GM12872 (cell line): ENCODE data around the gene LIPC.

Experiments
- TF ChIP-seq, protein P1 (sequence below): IDR thresholded peaks from 3 replicates; pipeline ENCODE4 v1.5.1; 2011; ENCODE audit warnings: low read depth, mild to moderate bottlenecking, low read length, moderate library complexity; ENCODE audit not compliant: insufficient read depth

Gene LIPC

DNA sequence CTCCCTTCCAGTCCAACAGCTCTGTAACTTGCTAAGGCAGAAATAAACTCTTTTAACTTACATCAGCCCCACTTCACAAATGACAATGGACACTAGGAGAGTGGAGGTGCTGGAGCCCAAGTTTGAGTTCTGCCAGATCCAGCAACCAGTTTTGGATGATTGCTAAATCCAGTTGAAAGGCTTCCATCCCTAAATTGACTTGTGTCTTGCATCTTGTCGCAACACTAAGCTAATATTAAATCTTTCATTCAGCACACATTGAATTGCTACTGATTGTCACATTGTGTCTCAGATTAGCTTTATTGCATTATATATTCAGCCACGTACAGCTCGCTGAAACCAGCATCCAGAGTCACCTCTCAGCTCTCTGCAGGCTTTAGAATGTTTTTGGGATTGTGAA, 41.7 kb upstream of the LIPC start:
- TF ChIP-seq, protein P1, sequence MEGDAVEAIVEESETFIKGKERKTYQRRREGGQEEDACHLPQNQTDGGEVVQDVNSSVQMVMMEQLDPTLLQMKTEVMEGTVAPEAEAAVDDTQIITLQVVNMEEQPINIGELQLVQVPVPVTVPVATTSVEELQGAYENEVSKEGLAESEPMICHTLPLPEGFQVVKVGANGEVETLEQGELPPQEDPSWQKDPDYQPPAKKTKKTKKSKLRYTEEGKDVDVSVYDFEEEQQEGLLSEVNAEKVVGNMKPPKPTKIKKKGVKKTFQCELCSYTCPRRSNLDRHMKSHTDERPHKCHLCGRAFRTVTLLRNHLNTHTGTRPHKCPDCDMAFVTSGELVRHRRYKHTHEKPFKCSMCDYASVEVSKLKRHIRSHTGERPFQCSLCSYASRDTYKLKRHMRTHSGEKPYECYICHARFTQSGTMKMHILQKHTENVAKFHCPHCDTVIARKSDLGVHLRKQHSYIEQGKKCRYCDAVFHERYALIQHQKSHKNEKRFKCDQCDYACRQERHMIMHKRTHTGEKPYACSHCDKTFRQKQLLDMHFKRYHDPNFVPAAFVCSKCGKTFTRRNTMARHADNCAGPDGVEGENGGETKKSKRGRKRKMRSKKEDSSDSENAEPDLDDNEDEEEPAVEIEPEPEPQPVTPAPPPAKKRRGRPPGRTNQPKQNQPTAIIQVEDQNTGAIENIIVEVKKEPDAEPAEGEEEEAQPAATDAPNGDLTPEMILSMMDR: no peak

DNA sequence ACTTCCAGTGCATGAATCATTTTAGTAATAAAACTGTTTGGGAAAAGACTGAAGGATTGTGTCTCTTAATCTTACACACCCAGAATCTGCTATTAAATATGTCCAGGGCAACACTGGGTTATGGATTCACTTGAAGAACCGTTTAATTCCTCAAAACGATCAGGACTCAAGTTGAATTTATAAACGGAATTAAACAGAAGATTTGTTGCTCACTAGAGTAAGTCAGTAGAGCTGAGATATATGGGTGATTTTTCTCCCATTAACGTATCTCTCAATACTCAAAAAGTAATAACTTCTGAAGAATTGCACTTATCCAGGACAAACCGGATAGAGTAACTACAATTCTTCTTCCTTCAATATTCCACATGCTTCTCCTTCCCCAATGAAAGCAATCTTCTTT, 41.1 kb upstream of the LIPC start:
- TF ChIP-seq, protein P1: no peak

DNA sequence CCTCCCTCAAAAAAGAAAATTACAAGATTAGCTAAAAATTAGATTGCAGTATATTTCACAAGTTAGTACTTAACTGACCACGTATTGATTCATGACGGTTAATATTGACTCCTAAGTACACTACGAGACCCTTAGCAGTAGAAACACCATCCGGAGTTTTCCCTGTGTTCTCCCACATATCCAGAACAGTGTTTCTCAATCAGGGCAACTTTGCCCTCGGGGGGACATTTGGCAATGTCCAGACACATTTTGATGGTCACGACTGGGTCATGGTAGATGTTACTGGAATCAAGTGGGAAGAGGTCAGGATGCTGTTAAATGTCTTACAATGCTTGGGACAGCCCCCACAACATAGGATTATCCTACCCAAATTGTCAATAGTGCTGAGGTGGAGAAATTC, 40.7 kb upstream of the LIPC start:
- TF ChIP-seq, protein P1: no peak

DNA sequence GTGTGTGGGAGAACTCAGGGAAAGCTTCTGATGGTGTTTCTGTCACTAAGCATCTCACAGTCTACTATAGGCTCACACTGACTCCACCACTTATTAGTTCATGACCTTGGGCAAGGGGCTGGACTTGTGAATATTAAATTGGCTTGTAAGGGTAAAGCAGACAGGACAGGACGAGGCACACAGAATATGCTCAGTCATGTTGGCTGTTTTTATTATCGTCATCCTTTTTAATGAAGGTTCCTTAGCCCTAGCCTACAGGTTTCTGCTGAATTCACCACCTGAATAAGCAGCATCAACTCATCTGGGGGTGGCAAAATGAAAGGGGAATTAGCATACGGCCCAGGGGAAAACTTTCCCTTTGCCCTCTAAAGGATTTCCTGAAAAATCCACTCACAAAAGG, 39.6 kb upstream of the LIPC start:
- TF ChIP-seq, protein P1: no peak

DNA sequence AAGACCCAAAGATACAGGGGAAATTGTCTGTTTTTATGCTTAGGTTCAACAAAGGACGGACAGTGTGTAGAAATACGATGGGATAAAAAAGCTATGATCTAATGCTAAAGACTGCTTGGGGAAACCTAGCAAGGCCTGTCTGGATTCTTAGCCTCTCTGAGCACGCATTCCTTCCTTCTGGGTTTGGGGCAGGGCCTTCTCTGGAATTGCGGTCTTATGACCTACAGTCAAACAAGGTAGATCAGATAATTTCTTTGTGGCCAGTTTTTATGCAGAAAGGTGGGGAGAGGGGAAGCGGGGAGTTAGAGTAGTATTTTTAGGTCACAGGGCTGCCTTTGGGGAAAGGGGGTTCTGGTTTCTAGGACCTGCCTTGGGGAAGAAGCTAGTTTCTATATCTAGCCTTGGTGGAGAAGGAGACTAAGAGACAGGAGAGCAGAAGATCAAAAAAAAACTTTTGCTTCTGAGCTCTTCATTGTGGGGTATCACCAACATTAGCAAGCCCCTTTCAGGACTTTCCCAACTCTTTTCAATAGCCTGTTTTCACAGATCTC, 39.1 kb upstream of the LIPC start:
- TF ChIP-seq, protein P1: no peak

DNA sequence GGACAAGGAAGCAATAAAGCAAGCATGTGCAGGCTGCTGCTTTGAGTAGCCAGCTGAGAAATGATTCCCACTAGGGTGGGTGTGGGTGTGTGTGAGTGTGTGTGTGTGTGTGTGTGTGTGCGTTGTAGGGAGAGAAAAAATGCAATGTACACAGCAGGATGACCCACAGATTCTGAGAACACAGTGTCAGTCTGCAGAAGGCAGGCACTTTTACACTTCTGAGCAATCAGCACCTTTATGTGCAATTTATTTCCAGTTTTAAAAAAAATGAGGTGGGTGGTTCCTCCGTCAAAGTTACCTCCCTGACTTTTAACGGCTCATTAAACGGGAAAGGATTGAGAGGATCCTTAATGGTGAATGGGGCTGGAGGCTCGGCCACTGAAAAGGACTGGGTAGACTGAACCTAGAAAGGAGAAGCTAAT, 38.5 kb upstream of the LIPC start:
- TF ChIP-seq, protein P1: no peak

DNA sequence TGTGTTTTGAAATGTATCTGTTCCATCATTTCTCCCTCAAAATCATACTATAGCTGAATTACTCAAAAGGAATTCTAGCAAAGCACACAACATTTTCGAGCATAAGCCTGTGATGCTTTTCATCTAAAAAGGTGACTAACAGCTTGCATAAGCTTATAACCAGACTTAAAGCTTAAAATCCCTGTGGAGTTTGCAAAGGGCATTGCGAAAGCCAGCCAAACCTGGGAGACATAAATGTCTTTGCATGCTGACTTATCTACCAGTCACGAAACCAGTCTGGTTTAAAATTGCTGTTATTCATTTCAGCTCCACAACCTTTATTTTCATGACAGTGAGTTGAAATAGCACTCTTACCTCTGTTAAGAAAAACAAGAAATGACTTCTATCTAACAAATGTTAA, 35.6 kb upstream of the LIPC start:
- TF ChIP-seq, protein P1: no peak

DNA sequence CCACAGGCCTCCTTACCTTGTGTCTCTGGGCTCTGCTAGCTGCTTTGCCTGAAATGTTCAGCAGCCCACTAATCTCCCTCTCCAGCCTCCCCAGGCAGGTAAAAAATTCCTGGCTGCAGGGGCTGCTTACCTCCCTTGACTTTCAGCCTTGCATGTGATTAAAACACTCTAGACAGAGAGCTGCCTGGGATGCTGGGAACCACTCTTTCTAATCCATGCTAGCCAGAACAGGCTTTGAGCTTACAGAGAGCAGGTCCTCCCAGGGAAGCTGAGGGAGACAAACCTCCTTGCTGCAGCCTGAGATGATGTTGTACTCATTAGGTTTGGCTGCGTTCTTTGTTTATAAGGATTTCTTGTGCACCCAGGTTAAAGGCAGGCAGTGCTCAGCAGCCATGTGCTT, 33.7 kb upstream of the LIPC start:
- TF ChIP-seq, protein P1: no peak
